GM19463 (cell line): Measurements from ENCODE around the gene KLF9.
A peak's percentile ranks its signal among the peaks of the same experiment; 100 is the strongest.

ENCODE experiments used
- ATAC-seq: cut with Tn5 transposase; IDR thresholded peaks from one replicate; pipeline ENCODE4 v1.9.1; 2021; ENCODE audit warnings: mild to moderate bottlenecking, moderate library complexity; ENCODE audit not compliant: unreplicated experiment

The KLF9 gene

DNA sequence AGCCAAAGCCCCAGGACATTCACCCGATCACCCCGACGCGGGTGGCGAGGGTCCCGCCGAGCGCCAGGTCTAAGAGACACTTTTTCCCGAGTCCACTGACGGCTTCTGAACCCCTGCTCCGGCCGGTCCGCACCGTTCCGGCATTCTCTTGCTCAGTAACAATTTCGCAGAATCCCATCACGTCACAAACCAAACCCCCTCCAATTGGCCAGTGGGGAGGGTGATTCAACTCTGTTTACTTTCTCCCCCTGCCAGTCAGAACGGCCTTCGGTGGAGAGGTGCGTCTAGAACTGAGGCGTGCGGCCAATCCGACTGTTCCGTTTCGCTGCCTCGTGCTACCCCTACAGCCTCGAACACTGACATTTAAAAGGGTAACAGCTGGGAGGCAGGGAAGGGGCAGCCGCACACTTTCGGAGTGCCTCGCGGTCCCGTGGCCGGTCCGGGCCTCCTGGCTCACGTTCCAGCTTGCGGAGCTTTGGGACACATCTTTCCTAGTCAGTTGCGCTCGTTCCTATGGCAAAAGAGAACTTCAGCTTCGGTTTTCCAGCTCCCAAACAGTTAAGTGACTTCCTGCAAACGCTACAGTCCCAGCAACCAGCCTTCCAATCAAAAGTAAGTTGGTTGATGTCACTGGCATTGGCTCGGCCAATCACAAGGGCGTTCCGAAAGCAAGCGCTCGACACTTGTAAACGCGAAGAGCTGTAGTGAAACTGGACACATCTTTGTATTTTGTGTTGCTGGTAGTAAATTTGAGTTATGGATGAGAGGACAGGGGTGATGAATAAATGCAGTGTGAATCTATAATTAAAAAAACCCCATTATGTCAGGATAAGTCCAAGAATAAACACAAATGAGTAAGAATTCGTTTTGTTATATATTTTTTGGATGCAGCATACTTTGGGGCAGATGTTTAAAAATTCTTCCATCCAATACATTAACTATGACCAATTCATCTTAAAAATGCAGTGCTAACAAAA is at the start of gene KLF9:
TSS of gene KLF9 (minus strand) at position 859 of the 977 bp plus-strand sequence. CDS start 1,294 bp downstream, outside the sequence.
- ATAC-seq: peak; percentile 61

DNA sequence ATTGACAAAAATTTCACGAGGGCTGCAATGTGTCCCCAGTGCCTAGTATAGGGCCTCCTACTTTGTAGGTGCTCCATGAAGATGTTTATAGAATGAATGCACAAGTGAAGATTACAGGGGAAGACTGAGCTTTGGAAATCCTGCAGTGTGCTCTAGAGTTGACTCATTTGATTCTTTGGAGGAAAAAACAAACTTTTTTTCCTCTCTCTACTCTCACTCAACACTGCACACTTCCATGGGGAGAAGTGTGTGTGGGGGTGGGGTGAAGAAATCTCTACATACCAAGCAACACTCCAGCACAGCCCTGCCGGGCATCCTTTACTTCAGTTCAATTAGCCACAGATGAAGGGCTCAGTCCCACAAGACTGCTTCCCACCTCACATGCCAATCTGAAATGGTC is 49.4 kb upstream of the KLF9 start:
- ATAC-seq: no peak

DNA sequence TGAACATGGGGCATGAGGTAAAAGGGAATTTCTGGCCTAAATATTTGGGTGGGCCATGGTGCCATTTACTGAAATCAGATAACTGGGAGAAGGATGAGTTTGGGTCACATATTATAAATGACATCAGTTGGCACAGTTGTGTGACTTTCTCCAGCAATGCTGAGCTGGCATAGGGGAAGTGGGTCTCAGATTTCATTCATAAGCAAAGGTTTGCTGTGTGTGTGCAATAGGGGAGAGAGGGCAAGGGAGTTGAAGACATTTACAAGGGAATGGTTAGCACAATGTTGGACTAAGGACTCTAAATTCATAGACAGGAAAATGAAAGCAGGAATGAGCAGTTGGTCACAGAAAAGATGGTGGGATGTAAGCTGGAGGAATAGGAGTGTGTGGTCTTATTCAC is 47.8 kb upstream of the KLF9 start:
- ATAC-seq: no peak

DNA sequence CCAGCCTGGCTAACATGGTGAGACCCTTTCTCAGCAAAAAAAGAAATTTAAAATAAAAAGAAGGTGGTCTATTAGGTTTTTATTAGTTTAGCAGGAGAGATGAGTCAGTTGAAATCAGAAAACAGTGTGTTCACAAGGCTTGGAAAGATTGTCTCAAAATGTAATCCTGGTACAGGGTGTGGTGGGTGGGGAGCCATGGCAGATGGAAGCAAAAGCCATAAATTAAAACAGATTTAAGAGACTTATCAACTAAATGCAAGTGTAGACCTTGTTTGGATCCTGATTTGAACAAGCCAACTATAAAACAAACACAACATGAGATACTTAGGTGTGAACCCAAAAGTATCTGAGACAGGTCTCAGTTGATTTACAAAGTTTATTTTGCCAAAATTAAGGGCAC is 42.8 kb upstream of the KLF9 start:
- no peak for ATAC-seq

DNA sequence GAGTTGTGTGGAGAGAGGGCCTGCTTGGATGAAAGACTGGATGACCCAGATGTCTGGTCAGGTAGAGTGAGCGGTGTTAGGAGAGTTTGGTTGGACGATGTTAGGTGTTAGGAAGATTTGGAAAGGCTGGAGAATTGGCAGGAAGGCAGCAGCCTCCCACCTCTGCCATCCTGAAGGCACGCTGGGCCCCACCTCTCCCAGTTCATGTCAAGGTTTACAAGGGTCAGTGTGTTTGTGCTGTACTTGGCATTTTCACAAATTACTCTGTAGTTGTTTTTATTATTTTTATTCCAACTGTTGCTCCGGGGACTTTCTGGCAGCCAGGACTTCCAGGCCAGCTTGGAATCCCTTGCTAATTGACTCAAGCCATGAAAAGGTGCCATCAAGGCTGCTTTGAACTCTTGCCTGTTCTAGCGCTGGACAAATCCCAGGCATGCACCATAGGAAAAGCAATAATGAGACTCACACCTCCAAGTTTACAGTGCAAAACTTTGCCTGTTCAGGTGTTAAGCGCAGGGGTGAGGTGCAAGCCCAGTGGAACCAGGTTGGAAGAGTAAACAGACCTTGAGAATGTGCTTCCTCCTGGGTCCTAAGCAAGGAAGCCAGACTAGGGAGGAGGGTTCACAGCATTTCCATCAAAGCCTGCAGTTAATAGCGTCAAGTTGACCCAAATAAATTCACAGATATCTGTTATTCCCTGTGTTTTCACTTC is 41.7 kb upstream of the KLF9 start:
- ATAC-seq: no peak

DNA sequence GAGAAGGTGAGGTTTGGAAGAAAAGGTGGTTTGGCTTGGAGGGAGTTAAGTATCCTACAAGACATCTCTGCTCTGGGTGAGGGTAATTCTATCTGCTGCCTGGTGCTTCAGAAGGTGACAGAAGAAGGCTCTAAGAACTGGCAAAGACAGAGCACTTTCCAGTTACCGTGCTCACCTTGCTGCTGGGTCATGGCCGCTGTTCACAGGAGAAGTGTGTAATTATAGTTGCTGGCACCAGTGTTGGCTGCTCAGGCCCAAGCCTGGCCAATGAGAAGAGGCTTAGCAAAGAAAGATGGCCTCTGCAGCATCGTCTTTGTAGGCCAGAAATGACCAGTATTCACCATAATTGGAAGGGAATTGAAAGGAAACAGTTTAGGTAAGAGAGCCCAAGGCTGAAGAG is 37.9 kb upstream of the KLF9 start:
- no peak for ATAC-seq

DNA sequence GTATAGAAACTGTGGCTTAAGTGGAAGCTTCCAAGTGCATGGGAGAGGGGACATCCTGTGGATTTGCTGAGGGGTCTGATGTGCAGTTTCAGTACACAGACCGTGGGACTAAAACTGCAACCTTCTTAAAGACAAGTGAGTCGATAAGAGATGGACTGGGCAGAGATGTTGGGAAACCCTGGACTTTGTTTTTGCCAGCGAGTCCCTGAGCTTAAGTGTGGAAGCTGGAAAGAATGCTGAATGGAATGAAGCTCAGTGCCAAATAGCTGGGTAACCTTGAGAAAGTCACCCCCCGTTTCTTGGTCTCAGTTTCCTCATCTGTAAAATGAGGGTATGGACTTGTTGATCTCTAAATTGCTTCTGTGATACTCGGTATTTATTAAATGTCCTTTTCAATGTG is 37.3 kb upstream of the KLF9 start:
- no peak for ATAC-seq

DNA sequence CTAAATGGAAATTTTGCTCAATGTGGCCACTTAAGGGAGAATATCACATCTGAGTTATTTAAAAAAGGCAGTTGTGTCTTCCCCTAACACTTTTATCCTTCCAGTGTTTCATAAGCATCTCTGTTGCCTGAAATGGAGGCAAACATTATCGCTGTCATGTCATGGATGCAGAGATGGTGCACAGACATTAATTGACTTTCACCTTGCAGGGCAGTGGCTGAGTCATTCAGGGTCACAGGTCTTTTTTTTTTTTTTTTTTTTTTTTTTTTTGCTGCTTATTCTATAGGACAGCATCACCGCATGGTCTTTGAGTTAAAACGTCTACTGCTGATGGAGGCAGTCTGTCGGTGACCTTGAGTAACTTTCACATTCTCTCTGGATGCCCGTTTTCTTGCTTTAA is 36.3 kb upstream of the KLF9 start:
- no peak for ATAC-seq

DNA sequence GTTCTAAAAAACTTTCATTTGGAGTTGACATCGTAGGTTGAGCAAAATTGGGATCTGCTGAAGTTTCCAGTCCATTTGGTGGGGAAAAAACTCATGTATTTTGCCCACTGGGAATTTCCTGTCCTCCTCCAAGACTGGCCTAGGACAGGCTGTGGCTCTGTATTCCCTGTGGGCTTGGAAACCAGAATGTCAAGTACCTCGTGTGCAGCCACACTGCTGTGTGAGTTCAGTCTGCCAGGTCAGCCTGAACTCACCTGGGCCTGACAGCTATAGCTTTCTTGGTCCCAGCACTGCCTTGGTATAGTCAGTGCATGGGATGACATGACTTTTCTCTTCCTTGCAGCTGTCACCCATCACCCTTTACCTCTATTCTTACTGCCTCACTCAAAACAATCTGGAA is 35.0 kb upstream of the KLF9 start:
- ATAC-seq: no peak

DNA sequence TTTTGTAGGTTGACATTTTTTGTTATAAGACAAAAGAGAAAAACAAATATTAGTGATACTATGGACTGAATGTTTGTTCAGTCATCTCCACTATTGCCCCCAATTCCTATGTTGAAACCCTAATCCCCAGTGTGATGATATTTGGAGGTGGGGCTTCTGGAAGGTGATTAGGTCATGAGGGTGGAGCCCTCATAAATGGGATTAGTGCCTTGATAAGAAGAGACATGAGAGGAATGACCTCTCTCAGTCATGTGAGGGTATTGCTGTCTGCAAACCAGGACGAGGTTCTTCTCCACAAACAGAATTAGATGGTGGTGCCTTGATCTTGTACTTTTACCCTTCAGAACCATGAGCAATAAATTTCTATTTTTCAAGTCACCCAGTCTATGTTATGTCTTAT is 34.5 kb upstream of the KLF9 start:
- ATAC-seq: no peak

DNA sequence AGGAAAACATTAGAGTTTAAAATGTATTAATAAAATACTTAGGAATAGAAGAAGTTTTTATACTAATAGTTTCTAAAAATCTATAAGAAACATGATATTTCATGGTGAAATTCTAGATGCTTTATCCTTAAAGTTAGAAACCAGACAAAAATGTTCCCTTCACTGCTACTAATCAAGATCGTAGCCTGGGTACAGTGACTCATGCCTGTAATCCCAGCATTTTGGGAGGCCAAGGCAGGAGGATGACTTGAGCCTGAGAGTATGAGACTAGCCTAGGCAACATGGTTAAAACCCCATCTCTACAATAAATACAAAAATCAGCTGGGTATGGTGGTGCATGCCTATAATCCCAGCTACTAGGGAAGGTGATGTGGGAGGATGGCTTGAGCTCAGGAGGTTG is 30.4 kb upstream of the KLF9 start:
- ATAC-seq: no peak

DNA sequence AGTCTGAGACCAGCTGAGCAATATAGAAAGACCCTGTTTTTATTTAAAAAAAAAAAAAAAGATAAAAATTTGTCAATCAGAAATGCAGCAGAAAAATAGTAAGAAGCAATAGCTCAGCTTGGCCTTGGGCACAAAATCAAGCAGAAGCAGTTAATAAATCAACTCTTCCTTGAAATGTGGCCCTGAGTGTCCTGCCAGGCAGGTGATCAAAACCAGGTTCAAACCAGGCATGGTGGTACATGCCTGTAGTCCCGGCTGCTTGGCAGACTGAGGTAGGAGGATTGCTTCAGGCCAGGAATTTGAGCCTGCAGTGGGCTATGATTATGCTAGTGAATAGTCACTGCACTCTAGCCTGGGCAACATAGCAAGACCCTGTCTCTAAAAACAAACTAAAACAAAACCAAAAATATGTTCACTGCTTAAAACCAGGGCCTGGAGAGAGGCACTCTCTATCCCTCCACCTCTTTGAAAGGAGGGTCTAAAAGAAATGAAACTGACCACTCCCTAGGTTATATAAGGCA is 27.9 kb upstream of the KLF9 start:
- no peak for ATAC-seq

DNA sequence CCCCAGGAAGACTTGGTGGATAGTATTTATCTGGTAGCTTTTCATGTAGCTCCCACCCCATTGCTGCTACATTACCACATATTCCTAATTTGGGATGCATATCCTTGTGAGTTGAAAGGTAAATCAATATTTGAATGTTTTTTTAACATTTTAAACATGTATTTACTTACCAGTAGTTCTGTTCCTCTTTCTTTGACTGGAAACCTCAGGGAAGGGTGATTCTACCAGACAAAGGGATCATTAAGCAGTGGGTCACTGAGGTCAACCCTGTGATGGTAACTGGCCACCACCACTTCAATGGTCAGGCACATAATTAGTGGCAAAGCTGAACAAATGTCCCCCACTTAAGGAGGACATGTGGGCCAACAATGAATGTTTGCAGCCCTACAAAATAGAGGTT is 27.2 kb upstream of the KLF9 start:
- ATAC-seq: no peak

DNA sequence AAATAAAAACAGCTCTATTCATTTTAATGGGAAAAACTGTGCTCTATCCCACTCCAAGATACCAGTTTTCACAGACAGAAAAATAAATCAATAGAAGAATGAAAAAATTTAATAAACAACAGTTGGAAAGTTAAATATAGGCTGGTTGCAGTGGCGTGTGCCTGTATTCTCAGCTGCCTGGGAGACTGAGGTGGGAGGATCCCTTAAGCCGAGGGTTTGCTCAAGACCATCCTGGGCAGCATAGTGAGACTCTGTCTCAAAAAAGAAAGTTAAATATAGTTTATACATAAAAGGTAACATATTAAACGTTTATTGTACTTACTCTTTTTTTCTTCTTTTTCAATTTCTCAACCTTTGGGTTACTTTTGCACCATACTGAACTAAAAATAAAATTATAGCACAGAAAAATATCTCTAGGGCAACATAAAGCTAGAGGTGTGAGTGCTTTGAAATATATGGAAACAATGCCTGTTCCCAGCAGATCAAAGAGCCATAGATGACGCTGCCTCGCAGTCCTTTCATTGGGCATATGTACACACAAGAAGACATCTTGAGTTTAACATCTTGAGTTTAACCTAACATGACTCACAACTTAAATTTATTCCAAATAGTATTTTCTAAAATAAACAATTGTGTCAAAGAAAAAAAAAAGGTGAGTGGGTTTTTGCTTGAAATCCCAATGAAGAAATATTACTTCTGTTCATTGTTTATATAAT is 25.7 kb upstream of the KLF9 start:
- ATAC-seq: no peak

DNA sequence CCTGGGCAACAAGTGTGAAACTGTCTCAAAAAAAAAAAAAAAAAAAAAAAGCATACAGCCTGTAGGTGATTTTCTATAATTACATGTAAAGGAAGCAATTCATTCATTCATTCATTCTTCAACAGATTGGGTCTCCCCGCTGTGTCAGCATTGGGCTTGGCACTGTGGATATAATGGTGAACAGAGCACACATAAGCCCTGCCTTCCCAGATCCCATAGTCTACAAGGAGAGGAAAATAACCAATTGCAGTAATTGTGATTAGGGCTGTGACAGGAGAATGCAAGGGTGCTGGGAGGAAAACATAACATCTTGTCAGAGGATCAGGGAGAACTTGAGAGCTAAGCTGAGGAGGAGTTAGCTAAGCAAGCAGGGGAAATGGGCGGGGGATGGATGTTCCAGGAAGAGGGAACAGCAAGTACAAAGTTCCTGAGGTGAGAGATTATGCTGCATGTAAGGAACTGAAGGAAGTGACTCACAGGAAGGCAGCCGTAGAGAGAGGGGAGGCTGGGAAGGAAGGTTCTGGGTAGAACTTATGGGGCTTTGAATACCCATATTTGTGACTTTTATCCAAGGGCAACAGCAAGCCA is 24.0 kb upstream of the KLF9 start:
- no peak for ATAC-seq

DNA sequence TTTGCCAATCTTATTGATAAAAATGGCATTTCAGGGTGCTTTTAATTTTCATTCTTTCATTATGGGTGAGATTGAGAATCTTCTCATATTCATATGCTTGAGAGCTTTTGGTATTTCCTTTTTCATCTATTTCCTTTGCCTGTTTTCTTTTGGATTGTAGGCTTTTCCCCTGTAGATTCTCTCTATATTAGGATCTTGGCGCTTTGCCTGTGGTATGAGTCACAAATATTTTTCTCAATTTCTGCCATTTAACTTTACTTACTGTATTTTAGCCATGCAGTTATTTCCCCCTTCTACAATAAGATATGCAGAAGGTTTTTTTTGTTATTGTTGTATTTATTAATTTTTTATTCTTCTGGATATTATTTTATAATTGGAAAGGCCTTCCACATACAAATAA is 21.5 kb upstream of the KLF9 start:
- no peak for ATAC-seq

DNA sequence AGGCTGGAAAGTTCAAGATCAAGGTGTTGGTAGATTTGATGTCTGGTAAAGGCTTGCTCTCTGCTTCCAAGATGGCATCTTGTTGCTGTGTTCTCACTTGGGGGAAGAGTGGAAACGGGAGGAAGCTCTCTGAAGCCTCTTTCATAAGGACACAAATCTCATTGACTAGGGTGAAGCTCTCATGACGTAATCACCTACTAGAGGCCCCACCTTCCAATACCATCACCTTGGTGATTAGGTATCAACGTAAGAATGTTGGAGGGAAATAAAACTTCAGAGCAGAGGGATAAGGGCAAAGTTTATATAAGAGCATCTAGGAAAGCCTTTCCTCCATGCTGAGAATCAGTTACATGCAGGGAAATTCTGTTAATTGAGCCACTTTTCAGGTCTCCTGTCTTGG is 15.4 kb upstream of the KLF9 start:
- ATAC-seq: no peak

DNA sequence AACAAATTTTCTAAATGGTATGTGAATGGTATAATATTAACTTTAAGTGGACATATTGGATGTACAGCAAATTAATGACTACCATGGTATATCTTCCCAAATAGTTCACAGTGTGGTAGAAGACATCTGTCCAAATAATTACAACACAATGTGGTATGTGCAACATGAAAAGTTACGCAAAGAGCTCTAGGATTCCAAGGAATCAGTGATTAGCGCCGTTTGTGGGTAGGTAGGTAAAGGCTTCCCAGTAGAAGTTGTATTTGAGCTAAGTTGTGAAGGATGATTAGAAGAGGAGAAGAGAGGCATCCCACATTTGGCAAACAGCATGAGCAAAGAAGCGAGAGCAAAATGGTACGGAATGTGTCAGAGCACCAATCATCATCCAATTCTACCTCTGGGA is 14.3 kb upstream of the KLF9 start:
- no peak for ATAC-seq

DNA sequence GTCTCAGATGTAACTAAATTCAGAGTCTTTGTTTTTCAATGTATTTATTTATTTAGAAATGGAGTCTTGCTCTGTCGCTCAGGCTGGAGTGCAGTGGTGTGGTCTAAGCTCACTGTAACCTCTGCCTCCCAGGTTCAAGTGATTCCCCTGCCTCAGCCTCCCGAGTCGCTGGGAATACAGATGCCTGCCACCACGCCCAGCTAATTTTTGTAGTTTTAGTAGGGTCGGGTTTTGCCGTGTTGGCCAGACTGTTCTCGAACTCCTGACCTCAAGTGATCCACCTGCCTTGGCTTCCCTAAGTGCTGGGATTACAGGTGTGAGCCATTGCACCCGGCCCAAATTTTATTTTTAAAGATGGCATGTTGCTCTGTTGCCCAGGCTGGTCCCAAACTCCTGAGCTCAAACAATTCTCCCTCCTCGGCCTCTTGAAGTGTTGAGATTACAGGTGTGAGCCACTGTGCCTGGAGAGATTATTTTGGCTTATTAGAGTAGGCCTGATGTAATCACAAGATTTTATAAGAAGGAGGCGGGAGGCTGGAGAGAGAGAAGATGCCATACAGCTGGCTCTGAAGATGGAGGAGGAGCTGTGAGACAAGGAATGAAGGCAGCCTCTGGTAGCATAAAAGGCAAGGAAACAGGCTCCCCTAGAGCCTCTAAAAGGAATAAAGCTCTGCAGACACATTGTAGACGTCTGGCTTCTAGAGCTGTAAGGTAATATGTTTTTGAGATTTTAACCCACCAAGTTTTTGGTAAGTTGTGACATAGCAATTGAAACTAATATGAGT is 12.9 kb upstream of the KLF9 start:
- no peak for ATAC-seq

DNA sequence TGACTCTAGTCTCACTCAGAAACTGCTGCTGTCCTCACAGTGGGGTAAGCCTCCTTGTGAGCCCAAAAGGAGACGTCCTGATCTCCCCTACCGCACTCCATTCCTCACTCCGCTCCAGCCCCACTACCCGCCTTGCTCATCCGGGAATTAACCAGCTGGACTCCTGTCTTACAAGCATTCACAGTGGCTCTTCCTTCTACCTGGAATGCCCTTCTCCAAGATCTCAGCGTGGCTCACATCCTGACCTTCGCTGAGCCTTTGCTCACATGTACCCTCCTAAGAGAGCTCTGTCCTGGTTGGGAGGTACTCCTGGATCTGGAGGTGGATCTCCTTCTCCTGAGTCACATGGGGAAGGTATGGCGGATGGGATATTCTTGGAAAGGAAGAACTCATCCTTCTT is 10.7 kb upstream of the KLF9 start:
- no peak for ATAC-seq
